GM06990 (cell line): ENCODE results near the gene ANKS1B.
A peak's percentile ranks its signal among the peaks of the same experiment; 100 is the strongest.

Source experiments
- DNase-seq: peaks from one replicate; pipeline ENCODE4 v3.0.0-alpha.2; 2011; ENCODE audit not compliant: insufficient read length; ENCODE audit errors: extremely low read depth
- H3K27me3 ChIP-seq: replicated peaks from 2 replicates; pipeline ENCODE4 v1.6.0; 2011; ENCODE audit warnings: low read length; ENCODE audit not compliant: control insufficient read depth, insufficient read depth
- H3K36me3 ChIP-seq: 2 replicates; pipeline ENCODE4 v1.5.1; 2011; ENCODE audit warnings: low read length; ENCODE audit not compliant: control insufficient read depth, insufficient read depth
- H3K4me3 ChIP-seq: replicated peaks from 2 replicates; pipeline ENCODE4 v1.5.1; 2011; ENCODE audit warnings: low read depth, mild to moderate bottlenecking, control low read depth, low read length
- CTCF ChIP-seq: IDR thresholded peaks from 2 replicates; pipeline ENCODE4 v1.5.1; 2011; ENCODE audit warnings: low read length, control low read depth, mild to moderate bottlenecking, inconsistent platforms; ENCODE audit not compliant: insufficient read depth, poor library complexity, severe bottlenecking

The ANKS1B gene

GRCh38 chr12:98721204-98721702, 1263.5 kb downstream of the ANKS1B start:
- no peak for TF ChIP-seq CTCF
- H3K36me3 ChIP-seq = peaks cover 1% of the 10 kb centered on the region
- H3K27me3 ChIP-seq = no peaks in the 10 kb centered on the region
- no peak overlapping the region for H3K4me3 ChIP-seq
- no peak for DNase-seq

DNA sequence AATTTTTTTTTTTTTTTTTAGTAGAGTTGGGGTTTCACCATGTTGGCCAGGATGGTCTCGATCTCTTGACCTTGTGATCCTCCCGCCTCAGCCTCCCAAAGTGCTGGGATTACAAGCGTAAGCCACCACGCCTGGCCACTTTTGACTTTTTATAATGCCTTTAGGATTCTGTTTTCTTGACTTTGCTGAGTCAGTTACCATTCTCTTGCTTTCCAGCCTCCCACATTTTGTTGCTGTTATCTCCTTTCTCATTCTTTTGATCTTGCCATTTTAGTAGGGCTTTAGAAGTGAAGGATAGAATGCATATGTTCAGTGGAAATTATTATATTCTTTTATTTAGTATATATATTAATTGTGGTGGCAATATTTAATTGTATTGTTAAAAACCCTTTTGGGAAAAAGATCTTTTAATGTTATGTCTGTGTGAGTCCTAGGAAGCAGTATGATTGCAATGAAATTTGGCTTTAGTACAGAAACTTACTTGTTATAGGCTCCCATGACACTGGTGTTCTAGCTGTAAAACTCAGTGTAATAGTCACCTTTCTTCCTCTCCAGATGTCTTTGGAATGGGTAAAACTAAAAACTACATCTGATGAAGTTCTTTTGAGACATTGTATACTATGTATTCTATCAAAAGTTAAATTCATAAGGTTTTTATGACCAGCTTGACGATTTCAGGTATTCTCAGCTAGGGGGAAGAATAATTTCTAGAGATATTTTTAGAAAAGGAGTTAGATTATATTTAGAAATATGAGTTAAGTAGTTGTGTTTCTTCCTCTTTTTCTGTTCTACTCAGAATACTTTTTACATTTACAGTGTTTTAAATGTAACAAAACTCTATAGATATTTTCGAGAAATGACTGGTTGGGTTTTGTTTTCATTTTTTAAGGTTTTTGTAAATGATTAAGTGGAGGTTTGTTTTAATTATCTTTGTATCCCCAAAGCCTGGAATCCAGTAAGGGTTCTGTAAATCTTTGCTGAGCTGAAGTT, 1264.9 kb downstream of the ANKS1B start:
- peak; percentile 22 for DNase-seq
- Histone ChIP-seq H3K27me3 (no peaks in the 10 kb centered on the region), H3K36me3 (no peaks in the 10 kb centered on the region; the same call in 1 of the 2 replicates), H3K4me3 (no peak overlapping the region)
- no peak for TF ChIP-seq CTCF

DNA sequence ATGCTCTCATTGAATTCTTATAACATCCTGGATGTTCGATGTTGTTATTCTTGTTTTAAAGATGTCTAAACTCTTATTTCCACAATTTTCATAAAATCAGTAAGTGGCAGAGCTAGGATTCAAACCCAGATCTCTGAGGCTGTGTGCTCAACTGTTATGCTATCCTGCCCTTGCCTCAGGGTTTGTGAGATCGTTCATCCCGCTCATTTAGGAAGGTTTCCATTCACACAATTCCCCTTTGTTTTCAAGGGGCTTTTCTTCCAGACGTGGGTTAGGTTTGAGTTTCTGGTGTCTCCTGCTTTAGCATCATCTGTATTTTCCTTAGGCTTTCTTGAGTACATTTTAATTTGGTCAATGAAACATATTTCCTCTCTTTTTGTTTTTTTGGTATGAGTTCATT, 1270.3 kb downstream of the ANKS1B start:
- Histone ChIP-seq H3K36me3 (peaks cover 2% of the 10 kb centered on the region), H3K4me3 (no peak overlapping the region), H3K27me3 (no peaks in the 10 kb centered on the region)
- DNase-seq = no peak
- TF ChIP-seq CTCF = no peak

DNA sequence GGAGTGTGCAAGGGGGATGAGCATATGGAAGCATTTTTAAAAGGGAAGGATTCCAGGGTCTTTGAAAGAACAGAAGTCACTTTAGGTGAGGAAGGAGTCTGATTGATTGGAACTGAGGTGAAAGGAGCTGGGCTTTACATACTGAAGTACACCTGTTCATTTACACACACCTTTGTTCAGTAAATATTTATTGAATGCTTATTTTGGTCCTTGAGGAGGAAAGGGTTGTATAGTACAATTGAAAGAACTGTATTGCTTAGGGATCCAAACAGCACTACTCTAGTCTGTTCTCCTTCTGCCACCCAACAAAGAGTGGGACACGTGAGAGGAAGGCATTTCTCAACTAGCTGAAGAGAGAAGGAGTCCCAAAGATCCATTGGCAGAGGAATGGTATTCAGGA, 1275.7 kb downstream of the ANKS1B start:
- no peaks in the 10 kb centered on the region for H3K27me3 ChIP-seq
- peaks cover 6% of the 10 kb centered on the region for H3K36me3 ChIP-seq
- DNase-seq = no peak
- no peak overlapping the region for H3K4me3 ChIP-seq
- no peak for TF ChIP-seq CTCF

DNA sequence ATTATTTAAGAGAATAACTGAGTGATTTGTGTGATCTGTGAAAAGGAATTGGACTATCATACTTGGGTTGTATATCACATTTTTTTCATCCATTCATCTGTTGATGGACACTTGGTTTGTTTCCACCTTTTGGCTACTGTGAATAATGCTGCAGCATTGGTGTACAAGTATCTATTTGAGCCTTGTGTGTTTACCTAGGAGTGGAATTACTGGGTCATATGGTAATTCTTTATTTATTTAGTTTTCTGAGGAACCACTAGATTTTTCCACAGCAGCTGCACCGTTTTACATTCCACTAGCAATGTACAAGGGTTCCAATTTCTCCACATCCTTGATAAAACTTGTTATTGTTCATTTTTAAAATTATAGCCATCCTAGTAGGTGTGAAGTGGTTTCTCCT, 1283.6 kb downstream of the ANKS1B start:
- peaks cover 4% of the 10 kb centered on the region for H3K36me3 ChIP-seq
- no peak for DNase-seq
- no peak for TF ChIP-seq CTCF
- H3K4me3 ChIP-seq = no peak overlapping the region
- H3K27me3 ChIP-seq = no peaks in the 10 kb centered on the region
